ENCODE measurements around the gene COA1. TPM values are rescaled to one million over a fixed set of nuclear protein-coding genes. Genes with fewer than 3 reads are reported as not detected.
"Not testable (repeated sequence)": the region's sequence is repeated elsewhere in the genome, so short reads cannot be mapped to it uniquely, and the experiment has no call there.

COA1 gene
- total RNA-seq, 4 donors from 2014 or later, result 31.8 to 53.2 (median 39.8) TPM

- Histone ChIP-seq H3K27ac (no peak overlapping the region), H3K36me3 (peaks cover 0 to 20% (median 5%) of the 10 kb centered on the region in 4 donors)
- in situ Hi-C loops (cut with MboI; ENCODE audit: low pct_ligation_motif_present in 1 of 4, low pct_unique_long_range_greater_than_20kb in 1 of 4, low sequenced_read_pairs in 3 of 4), result loop anchor here in 1 of 4 donors (5.0 kb wide), 1 partner anchor 34 kb away; no protein-coding TSS in a partner anchor
Measured at GRCh38 chr7:43631559-43631958, 97.8 kb downstream of the COA1 start.

GRCh38 chr7:43630482-43630881 lies 98.8 kb downstream of the COA1 start:
- H3K4me3 ChIP-seq, result no peak overlapping the region
- no peak for DNase-seq
- H3K4me1 ChIP-seq, result no peaks in the 10 kb centered on the region
- H3K9me3 ChIP-seq, result no peaks in the 10 kb centered on the region
- H3K27ac ChIP-seq, result no peak overlapping the region
- no peaks in the 10 kb centered on the region for H3K27me3 ChIP-seq
- in situ Hi-C loops (cut with MboI; ENCODE audit: low pct_ligation_motif_present in 1 of 4, low pct_unique_long_range_greater_than_20kb in 1 of 4, low sequenced_read_pairs in 3 of 4) (loop anchor here in 1 of 4 donors (5.0 kb wide), 1 partner anchor 33 kb away; no protein-coding TSS in a partner anchor), intact Hi-C loops (cut with DNase I; ENCODE audit: low total_unique reads) (no loop called here)
- H3K36me3 ChIP-seq, result peaks cover 0 to 20% (median 5%) of the 10 kb centered on the region in 4 donors
- TF ChIP-seq POLR2A (IDR thresholded peaks at IDR 0.05) (no peak), CTCF (IDR thresholded peaks at IDR 0.05) (no peak), EP300 (IDR thresholded peaks at IDR 0.05; ENCODE audit: low read depth) (no peak), POLR2AphosphoS5 (IDR thresholded peaks at IDR 0.05) (no peak)
- 67 to 82% methylated on average over 3 of the region's 3 CpGs for WGBS, 2 donors (ENCODE audit: low coverage in 1 of 2)

More at GRCh38 chr7:43631559-43631958, 97.8 kb downstream of the COA1 start:
- Histone ChIP-seq H3K9me3 (no peaks in the 10 kb centered on the region), H3K27me3 (no peaks in the 10 kb centered on the region), H3K4me3 (no peak overlapping the region), H3K4me1 (peaks cover 0 to 6% (median 0%) of the 10 kb centered on the region in 4 donors)
- TF ChIP-seq CTCF (IDR thresholded peaks at IDR 0.05), result no peak
- TF ChIP-seq EP300 (IDR thresholded peaks at IDR 0.05; ENCODE audit: low read depth), result no peak
- no peak for TF ChIP-seq POLR2A (IDR thresholded peaks at IDR 0.05)
- no peak for TF ChIP-seq POLR2AphosphoS5 (IDR thresholded peaks at IDR 0.05)
- no peak for DNase-seq
- 77 to 86% methylated on average over 2 of the region's 2 CpGs for WGBS, 2 donors (ENCODE audit: low coverage in 1 of 2)
- intact Hi-C loops (cut with DNase I; ENCODE audit: low total_unique reads), result no loop called here

GRCh38 chr7:43629857-43630256 lies 99.5 kb downstream of the COA1 start:
- Histone ChIP-seq H3K27ac (no peak overlapping the region), H3K36me3 (peaks cover 0 to 21% (median 5%) of the 10 kb centered on the region in 4 donors), H3K4me1 (no peaks in the 10 kb centered on the region), H3K9me3 (no peaks in the 10 kb centered on the region), H3K27me3 (no peaks in the 10 kb centered on the region), H3K4me3 (no peak overlapping the region)
- 56 to 80% methylated on average over 6 of the region's 6 CpGs for WGBS, 2 donors (ENCODE audit: low coverage in 1 of 2)
- no peak for TF ChIP-seq EP300 (IDR thresholded peaks at IDR 0.05; ENCODE audit: low read depth)
- TF ChIP-seq CTCF (IDR thresholded peaks at IDR 0.05), result no peak
- no peak for TF ChIP-seq POLR2A (IDR thresholded peaks at IDR 0.05)
- TF ChIP-seq POLR2AphosphoS5 (IDR thresholded peaks at IDR 0.05), result no peak
- no peak for DNase-seq
- intact Hi-C loops (cut with DNase I; ENCODE audit: low total_unique reads) (no loop called here), in situ Hi-C loops (cut with MboI; ENCODE audit: low pct_ligation_motif_present in 1 of 4, low pct_unique_long_range_greater_than_20kb in 1 of 4, low sequenced_read_pairs in 3 of 4) (loop anchor here in 1 of 4 donors (5.0 kb wide), 1 partner anchor 33 kb away; no protein-coding TSS in a partner anchor)

GRCh38 chr7:43628431-43628830 lies 100.9 kb downstream of the COA1 start:
- intact Hi-C loops (cut with DNase I; ENCODE audit: low total_unique reads), result no loop called here
- Histone ChIP-seq H3K27ac (no peak overlapping the region), H3K4me3 (no peak overlapping the region), H3K9me3 (no peaks in the 10 kb centered on the region), H3K27me3 (no peaks in the 10 kb centered on the region), H3K36me3 (peaks cover 0 to 28% (median 8%) of the 10 kb centered on the region in 4 donors), H3K4me1 (no peaks in the 10 kb centered on the region)
- WGBS, 2 donors (ENCODE audit: low coverage in 1 of 2), result 92 to 100% methylated on average over 2 of the region's 2 CpGs
- DNase-seq, result no peak
- in situ Hi-C loops (cut with MboI; ENCODE audit: low pct_ligation_motif_present in 1 of 4, low pct_unique_long_range_greater_than_20kb in 1 of 4, low sequenced_read_pairs in 3 of 4), result no loop called here
- no peak for TF ChIP-seq POLR2A (IDR thresholded peaks at IDR 0.05)
- no peak for TF ChIP-seq CTCF (IDR thresholded peaks at IDR 0.05)
- TF ChIP-seq EP300 (IDR thresholded peaks at IDR 0.05; ENCODE audit: low read depth), result no peak
- TF ChIP-seq POLR2AphosphoS5 (IDR thresholded peaks at IDR 0.05), result no peak

GRCh38 chr7:43627798-43628197 lies 101.5 kb downstream of the COA1 start:
- intact Hi-C loops (cut with DNase I; ENCODE audit: low total_unique reads); in situ Hi-C loops (cut with MboI; ENCODE audit: low pct_ligation_motif_present in 1 of 4, low pct_unique_long_range_greater_than_20kb in 1 of 4, low sequenced_read_pairs in 3 of 4): not testable (repeated sequence)

More at GRCh38 chr7:43627798-43628197, 101.5 kb downstream of the COA1 start:
- H3K27me3 ChIP-seq, H3K4me3 ChIP-seq, H3K4me1 ChIP-seq, H3K27ac ChIP-seq, DNase-seq, H3K9me3 ChIP-seq: not testable (repeated sequence)
- 96 to 100% methylated on average over 2 to 3 of the region's 3 CpGs for WGBS, 2 donors (ENCODE audit: low coverage in 1 of 2)
- peaks cover 0 to 23% (median 8%) of the 10 kb centered on the region in 4 donors for H3K36me3 ChIP-seq
